Measurements from ENCODE around the gene NDUFAF3. TPM values are rescaled to one million over a fixed set of nuclear protein-coding genes. Genes with fewer than 3 reads are reported as not detected.

The NDUFAF3 gene
- total and polyA plus RNA-seq, 4 donors: 28.6 to 107 (median 72.0) TPM

GRCh38 chr3:49016414-49017228 lies 5.3 kb upstream of the NDUFAF3 start:
- no peak for DNase-seq (ENCODE audit: low spot score)
- 93% methylated on average over 6 of the region's 6 CpGs for WGBS
- H3K4me1 ChIP-seq (ENCODE audit: control insufficient read depth in 4 of 4, insufficient read depth in 4 of 4, low read length in 3 of 4): peaks cover 9 to 35% (median 26%) of the 10 kb centered on the region in 4 donors
- H3K36me3 ChIP-seq (ENCODE audit: control insufficient read depth in 4 of 4, insufficient read depth in 3 of 4, low read depth in 1 of 4, low read length in 3 of 4): peaks cover 8 to 41% (median 15%) of the 10 kb centered on the region in 4 donors
- H3K4me3 ChIP-seq (ENCODE audit: low read depth in 1 of 3, low read length in 3 of 3): no peak overlapping the region
- no peak overlapping the region for H3K27ac ChIP-seq (ENCODE audit: low read depth in 1 of 2, low read length in 2 of 2)
- TF ChIP-seq HNF4G (IDR thresholded peaks at IDR 0.05) (no peak), YY1 (IDR thresholded peaks at IDR 0.05) (no peak)
- H3K27me3 ChIP-seq (ENCODE audit: control insufficient read depth in 4 of 4, insufficient read depth in 4 of 4, low read length in 3 of 4): no peaks in the 10 kb centered on the region
- no peak overlapping the region for H3K9ac ChIP-seq (ENCODE audit: low read depth in 1 of 2, low read length in 2 of 2)
- no peaks in the 10 kb centered on the region for H3K9me3 ChIP-seq (ENCODE audit: control insufficient read depth in 4 of 4, low read length in 3 of 4)

- Histone ChIP-seq H3K9me3 (ENCODE audit: control insufficient read depth in 4 of 4, low read length in 3 of 4) (no peaks in the 10 kb centered on the region), H3K4me3 (ENCODE audit: low read depth in 1 of 3, low read length in 3 of 3) (peak overlapping the region; percentile 55 to 95 (median 89)), H3K36me3 (ENCODE audit: control insufficient read depth in 4 of 4, insufficient read depth in 3 of 4, low read depth in 1 of 4, low read length in 3 of 4) (peaks cover 8 to 33% (median 15%) of the 10 kb centered on the region in 4 donors), H3K27me3 (ENCODE audit: control insufficient read depth in 4 of 4, insufficient read depth in 4 of 4, low read length in 3 of 4) (no peaks in the 10 kb centered on the region), H3K9ac (ENCODE audit: low read depth in 1 of 2, low read length in 2 of 2) (no peak overlapping the region), H3K27ac (ENCODE audit: low read depth in 1 of 2, low read length in 2 of 2) (no peak overlapping the region), H3K4me1 (ENCODE audit: control insufficient read depth in 4 of 4, insufficient read depth in 4 of 4, low read length in 3 of 4) (peaks cover 9 to 36% (median 27%) of the 10 kb centered on the region in 4 donors)
- WGBS: 12% methylated on average over 23 of the region's 23 CpGs
- no peak for DNase-seq (ENCODE audit: low spot score)
- TF ChIP-seq YY1 (IDR thresholded peaks at IDR 0.05) (no peak), HNF4G (IDR thresholded peaks at IDR 0.05) (no peak), RXRA (IDR thresholded peaks at IDR 0.05) (no peak), FOXA2 (IDR thresholded peaks at IDR 0.05) (no peak)
These were observed 4.5 kb upstream of the NDUFAF3 start for GRCh38 chr3:49017229-49017970.

GRCh38 chr3:49017971-49018706 lies 3.8 kb upstream of the NDUFAF3 start, which contains the start of gene DALRD3:
TSS of gene DALRD3 (minus strand) at chr3:49018580. CDS start at chr3:49018564, 16 bp downstream.
- Histone ChIP-seq H3K4me1 (ENCODE audit: control insufficient read depth in 4 of 4, insufficient read depth in 4 of 4, low read length in 3 of 4) (peaks cover 11 to 43% (median 35%) of the 10 kb centered on the region in 4 donors), H3K9ac (ENCODE audit: low read depth in 1 of 2, low read length in 2 of 2) (peak within 1 kb of the TSS; percentile 15 to 67), H3K27ac (ENCODE audit: low read depth in 1 of 2, low read length in 2 of 2) (peak within 1 kb of the TSS; percentile 46 to 53), H3K27me3 (ENCODE audit: control insufficient read depth in 4 of 4, insufficient read depth in 4 of 4, low read length in 3 of 4) (no peaks in the 10 kb centered on the region), H3K4me3 (ENCODE audit: low read depth in 1 of 3, low read length in 3 of 3) (peak within 1 kb of the TSS; percentile 55 to 95 (median 89)), H3K36me3 (ENCODE audit: control insufficient read depth in 4 of 4, insufficient read depth in 3 of 4, low read depth in 1 of 4, low read length in 3 of 4) (peaks cover 7 to 27% (median 15%) of the 10 kb centered on the region in 4 donors), H3K9me3 (ENCODE audit: control insufficient read depth in 4 of 4, low read length in 3 of 4) (no peaks in the 10 kb centered on the region)
- WGBS: under 1% methylated on average over 85 of the region's 85 CpGs
- TF ChIP-seq GABPA (IDR thresholded peaks at IDR 0.05 in 1 of 2, conservative IDR thresholded peaks at IDR 0.05 in 1 of 2) (peak in 1 of 2 donors; percentile 91), YY1 (IDR thresholded peaks at IDR 0.05) (peak; percentile 9), HNF4G (IDR thresholded peaks at IDR 0.05) (no peak)
- DNase-seq (ENCODE audit: low spot score): peak; percentile 71

- peak in 1 of 2 donors; percentile 64 for TF ChIP-seq GABPA (IDR thresholded peaks at IDR 0.05 in 1 of 2, conservative IDR thresholded peaks at IDR 0.05 in 1 of 2)
- no peak for TF ChIP-seq NR2F2 (IDR thresholded peaks at IDR 0.05)
- TF ChIP-seq CTCF (IDR thresholded peaks at IDR 0.05; ENCODE audit: low read depth, low read length, missing input control): no peak
- Histone ChIP-seq H3K27ac (ENCODE audit: low read depth in 1 of 2, low read length in 2 of 2) (peak overlapping the region; percentile 30 to 53), H3K4me3 (ENCODE audit: low read depth in 1 of 3, low read length in 3 of 3) (peak overlapping the region; percentile 55 to 95 (median 89)), H3K9me3 (ENCODE audit: control insufficient read depth in 4 of 4, low read length in 3 of 4) (no peaks in the 10 kb centered on the region), H3K9ac (ENCODE audit: low read depth in 1 of 2, low read length in 2 of 2) (peak overlapping the region; percentile 15 to 67), H3K27me3 (ENCODE audit: control insufficient read depth in 4 of 4, insufficient read depth in 4 of 4, low read length in 3 of 4) (no peaks in the 10 kb centered on the region), H3K4me1 (ENCODE audit: control insufficient read depth in 4 of 4, insufficient read depth in 4 of 4, low read length in 3 of 4) (peaks cover 14 to 45% (median 37%) of the 10 kb centered on the region in 4 donors), H3K36me3 (ENCODE audit: control insufficient read depth in 4 of 4, insufficient read depth in 3 of 4, low read depth in 1 of 4, low read length in 3 of 4) (peaks cover 7 to 30% (median 16%) of the 10 kb centered on the region in 4 donors)
- 2% methylated on average over 18 of the region's 18 CpGs for WGBS
- no peak for DNase-seq (ENCODE audit: low spot score)
These were observed 3.3 kb upstream of the NDUFAF3 start for GRCh38 chr3:49018707-49019006.
